H9 (cell line): ENCODE data around the gene BIRC6. TPM values are rescaled to one million over a fixed set of nuclear protein-coding genes. Genes with fewer than 3 reads are reported as not detected.

Experiments used
- DNase-seq: peaks from one replicate; pipeline ENCODE4 v3.0.0-alpha.2; 2017
- H2AFZ ChIP-seq: one replicate; pipeline ENCODE4 v1.6.1; 2013; ENCODE audit warnings: mild to moderate bottlenecking, low read length, control low read depth, moderate library complexity
- H2AK5ac ChIP-seq: 2 replicates; pipeline ENCODE4 v1.6.1; 2013; ENCODE audit warnings: low read length, control low read depth, mixed read lengths; ENCODE audit not compliant: insufficient read length
- H2BK120ac ChIP-seq: one replicate; pipeline ENCODE4 v1.6.1; 2013; ENCODE audit warnings: low read depth, mild to moderate bottlenecking, low read length, control low read depth, inconsistent platforms; ENCODE audit not compliant: poor library complexity, severe bottlenecking
- H2BK12ac ChIP-seq: 2 replicates; pipeline ENCODE4 v1.6.1; 2013; ENCODE audit warnings: low read length, control low read depth, mixed read lengths, low read depth; ENCODE audit not compliant: insufficient read length
- H2BK15ac ChIP-seq: 2 replicates; pipeline ENCODE4 v1.6.1; 2013; ENCODE audit warnings: low read depth, low read length, control low read depth
- H2BK20ac ChIP-seq: one replicate; pipeline ENCODE4 v1.6.1; 2013; ENCODE audit warnings: low read depth, mild to moderate bottlenecking, low read length, control low read depth, inconsistent platforms; ENCODE audit not compliant: poor library complexity, severe bottlenecking
- H2BK5ac ChIP-seq: 2 replicates; pipeline ENCODE4 v1.6.1; 2013; ENCODE audit warnings: low read length, control low read depth, mixed read lengths; ENCODE audit not compliant: insufficient read length
- H3K14ac ChIP-seq: 2 replicates; pipeline ENCODE4 v1.6.1; 2013; ENCODE audit warnings: low read length, control low read depth; ENCODE audit not compliant: insufficient read depth
- H3K18ac ChIP-seq: 2 replicates; pipeline ENCODE4 v1.6.1; 2013; ENCODE audit warnings: low read depth, mild to moderate bottlenecking, mixed read lengths, low read length, control low read depth; ENCODE audit not compliant: insufficient read length
- H3K23ac ChIP-seq: 2 replicates; pipeline ENCODE4 v1.6.1; 2013; ENCODE audit warnings: low read length, control low read depth, mixed read lengths, low read depth; ENCODE audit not compliant: insufficient read length
- H3K23me2 ChIP-seq: 2 replicates; pipeline ENCODE4 v1.6.1; 2013; ENCODE audit warnings: low read depth, mild to moderate bottlenecking, mixed read lengths, low read length, control low read depth; ENCODE audit not compliant: insufficient read length, poor library complexity, severe bottlenecking
- H3K27ac ChIP-seq: 2 replicates; pipeline ENCODE4 v1.5.1; 2013; ENCODE audit warnings: low read length, control low read depth, mixed read lengths, low read depth; ENCODE audit not compliant: insufficient read length
- H3K27me3 ChIP-seq: 2 replicates; pipeline ENCODE4 v1.6.1; 2013; ENCODE audit warnings: low read length, control low read depth, inconsistent platforms; ENCODE audit not compliant: insufficient read depth
- H3K4ac ChIP-seq: 2 replicates; pipeline ENCODE4 v1.6.1; 2013; ENCODE audit warnings: low read depth, mild to moderate bottlenecking, control low read depth, inconsistent platforms, low read length, moderate library complexity
- H3K4me1 ChIP-seq: 2 replicates; pipeline ENCODE4 v1.6.1; 2013; ENCODE audit warnings: low read length, control low read depth, inconsistent platforms; ENCODE audit not compliant: insufficient read depth
- H3K4me2 ChIP-seq: 2 replicates; pipeline ENCODE4 v1.6.1; 2013; ENCODE audit warnings: low read length, control low read depth, mixed read lengths; ENCODE audit not compliant: insufficient read length, insufficient read depth
- H3K56ac ChIP-seq: 2 replicates; pipeline ENCODE4 v1.6.1; 2013; ENCODE audit warnings: low read depth, mild to moderate bottlenecking, mixed read lengths, low read length, control low read depth; ENCODE audit not compliant: insufficient read length
- H3K79me1 ChIP-seq: 2 replicates; pipeline ENCODE4 v1.6.1; 2013; ENCODE audit warnings: low read depth, mild to moderate bottlenecking, moderate library complexity, low read length, control low read depth, inconsistent platforms; ENCODE audit not compliant: insufficient read depth, poor library complexity, severe bottlenecking
- H3K79me2 ChIP-seq: 2 replicates; pipeline ENCODE4 v1.6.1; 2013; ENCODE audit warnings: low read length, control low read depth, inconsistent platforms; ENCODE audit not compliant: insufficient read depth
- H3K9ac ChIP-seq: 2 replicates; pipeline ENCODE4 v1.6.1; 2013; ENCODE audit warnings: low read length, control low read depth, mixed read lengths; ENCODE audit not compliant: insufficient read length; ENCODE audit errors: extremely low read depth
- H3K9me3 ChIP-seq: one replicate; pipeline ENCODE4 v1.6.1; 2013; ENCODE audit warnings: low read depth, low read length, inconsistent platforms; ENCODE audit not compliant: control insufficient read depth
- H3T11ph ChIP-seq: one replicate; pipeline ENCODE4 v1.6.1; 2013; ENCODE audit warnings: mild to moderate bottlenecking, low read length, control low read depth, inconsistent platforms
- H4K20me1 ChIP-seq: one replicate; pipeline ENCODE4 v1.6.1; 2013; ENCODE audit not compliant: control insufficient read depth, insufficient read length, insufficient read depth
- H4K5ac ChIP-seq: 2 replicates; pipeline ENCODE4 v1.6.1; 2013; ENCODE audit warnings: low read depth, mild to moderate bottlenecking, mixed read lengths, low read length, control low read depth; ENCODE audit not compliant: insufficient read length
- H4K8ac ChIP-seq: replicated peaks from 2 replicates; pipeline ENCODE4 v1.6.1; 2013; ENCODE audit warnings: low read length, control low read depth, mixed read lengths, low read depth; ENCODE audit not compliant: insufficient read length
- H4K91ac ChIP-seq: 2 replicates; pipeline ENCODE4 v1.6.1; 2013; ENCODE audit warnings: low read depth, mild to moderate bottlenecking, moderate library complexity, mixed read lengths, low read length, control low read depth; ENCODE audit not compliant: insufficient read length
- H3K27ac Mint-ChIP-seq, 3 experiments: 2 replicates in 2 of 3; 3 replicates in 1 of 3; pipeline ENCODE4 v1.8.0; 2020 to 2021; ENCODE audit warnings: mixed read lengths in 3 of 3, mild to moderate bottlenecking in 1 of 3, moderate library complexity in 1 of 3
- H3K27me3 Mint-ChIP-seq: 2 replicates; pipeline ENCODE4 v1.8.0; 2021; ENCODE audit warnings: low read depth, mild to moderate bottlenecking, moderate library complexity, mixed read lengths
- H3K36me3 Mint-ChIP-seq, 3 experiments: 2 replicates in 2 of 3; 3 replicates in 1 of 3; pipeline ENCODE4 v1.8.0; 2020 to 2021; ENCODE audit warnings: low read depth in 3 of 3, mixed read lengths in 3 of 3; ENCODE audit not compliant: insufficient read depth in 1 of 3
- H3K4me1 Mint-ChIP-seq, 2 experiments: 2 replicates each; pipeline ENCODE4 v1.8.0; 2020; ENCODE audit warnings: mixed read lengths in 2 of 2
- H3K4me3 Mint-ChIP-seq, 2 experiments: 2 replicates in 1 of 2; 3 replicates in 1 of 2; pipeline ENCODE4 v1.8.0; 2020 to 2021; ENCODE audit warnings: mild to moderate bottlenecking in 2 of 2, mixed read lengths in 2 of 2, moderate library complexity in 1 of 2
- H3K9me3 Mint-ChIP-seq, 2 experiments: 2 replicates in 1 of 2; 3 replicates in 1 of 2; pipeline ENCODE4 v1.8.0; 2020; ENCODE audit warnings: mild to moderate bottlenecking in 2 of 2, mixed read lengths in 2 of 2, moderate library complexity in 1 of 2
- WGBS: extraction: QIAGEN DNeasy Blood & Tissue Kit; methylation state at CpG from one replicate; pipeline ENCODE4 v1.1.7; 2013; ENCODE audit warnings: missing lambda C conversion rate, low lambda C conversion rate, mixed read lengths; ENCODE audit not compliant: insufficient read length; ENCODE audit errors: extremely low coverage; 5-methylcytosine and 5-hydroxymethylcytosine counted together
- total RNA-seq: library from RNA; stranded (reverse); gene quantifications from 2 replicates; pipeline ENCODE4 v1.2.1, GENCODE V29; 2021
- TF ChIP-seq, protein P1 (sequence below): fragments of 200-600 bp; sonication (generic); conservative IDR thresholded peaks from 3 replicates; pipeline ENCODE4 v1.8.0; 2021; ENCODE audit warnings: antibody characterized with exemption, mild to moderate bottlenecking

The BIRC6 gene
- total RNA-seq, 1 experiment from 2014 or later = 78.8 TPM

DNA sequence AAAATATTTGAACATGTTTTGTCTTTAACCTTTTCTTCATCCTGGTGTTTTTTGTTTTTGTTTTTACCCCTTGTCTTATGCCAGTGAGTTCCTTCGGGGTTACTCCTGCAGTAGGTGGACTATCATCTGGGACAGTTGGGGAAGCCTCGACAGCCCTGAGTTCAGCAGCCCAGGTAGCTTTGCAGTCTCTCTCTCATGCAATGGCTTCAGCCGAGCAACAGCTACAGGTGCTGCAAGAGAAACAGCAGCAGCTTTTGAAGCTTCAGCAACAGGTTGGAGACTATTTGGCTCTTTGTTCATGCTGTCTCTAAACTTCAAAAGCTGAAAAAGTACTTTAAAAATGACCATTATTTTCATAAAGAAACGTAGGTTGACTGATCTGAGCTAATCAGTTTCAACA is 106.3 kb downstream of the BIRC6 start:
- no peak overlapping the region for H2BK12ac ChIP-seq
- no peak overlapping the region for H3K14ac ChIP-seq
- H3K79me1 ChIP-seq = no peaks in the 10 kb centered on the region
- DNase-seq = no peak
- H3K27ac ChIP-seq = no peak overlapping the region
- H2AK5ac ChIP-seq = no peak overlapping the region
- H4K91ac ChIP-seq = no peak overlapping the region
- H3K4me3 Mint-ChIP-seq = no peak overlapping the region
- H2BK5ac ChIP-seq = no peak overlapping the region
- no peaks in the 10 kb centered on the region for H3K4me1 Mint-ChIP-seq
- no peak overlapping the region for H3K18ac ChIP-seq
- no peak overlapping the region for H3K9ac ChIP-seq
- TF ChIP-seq, protein P1, sequence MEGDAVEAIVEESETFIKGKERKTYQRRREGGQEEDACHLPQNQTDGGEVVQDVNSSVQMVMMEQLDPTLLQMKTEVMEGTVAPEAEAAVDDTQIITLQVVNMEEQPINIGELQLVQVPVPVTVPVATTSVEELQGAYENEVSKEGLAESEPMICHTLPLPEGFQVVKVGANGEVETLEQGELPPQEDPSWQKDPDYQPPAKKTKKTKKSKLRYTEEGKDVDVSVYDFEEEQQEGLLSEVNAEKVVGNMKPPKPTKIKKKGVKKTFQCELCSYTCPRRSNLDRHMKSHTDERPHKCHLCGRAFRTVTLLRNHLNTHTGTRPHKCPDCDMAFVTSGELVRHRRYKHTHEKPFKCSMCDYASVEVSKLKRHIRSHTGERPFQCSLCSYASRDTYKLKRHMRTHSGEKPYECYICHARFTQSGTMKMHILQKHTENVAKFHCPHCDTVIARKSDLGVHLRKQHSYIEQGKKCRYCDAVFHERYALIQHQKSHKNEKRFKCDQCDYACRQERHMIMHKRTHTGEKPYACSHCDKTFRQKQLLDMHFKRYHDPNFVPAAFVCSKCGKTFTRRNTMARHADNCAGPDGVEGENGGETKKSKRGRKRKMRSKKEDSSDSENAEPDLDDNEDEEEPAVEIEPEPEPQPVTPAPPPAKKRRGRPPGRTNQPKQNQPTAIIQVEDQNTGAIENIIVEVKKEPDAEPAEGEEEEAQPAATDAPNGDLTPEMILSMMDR = no peak
- H4K5ac ChIP-seq = no peak overlapping the region
- H2BK20ac ChIP-seq = no peak overlapping the region
- no CpG with 5 or more reads among the region's 4 CpGs for WGBS
- no peak overlapping the region for H3T11ph ChIP-seq
- no peaks in the 10 kb centered on the region for H3K4me1 ChIP-seq
- no peak overlapping the region; a peak in 1 of 7 replicates for H3K27ac Mint-ChIP-seq
- H3K4ac ChIP-seq = no peak overlapping the region
- H3K79me2 ChIP-seq = no peaks in the 10 kb centered on the region
- no peak overlapping the region for H2BK120ac ChIP-seq
- no peak overlapping the region for H4K8ac ChIP-seq
- H3K23ac ChIP-seq = no peak overlapping the region
- H3K36me3 Mint-ChIP-seq = peaks cover 20 to 43% (median 41%) of the 10 kb centered on the region in 3 experiments
- H3K27me3 ChIP-seq = no peaks in the 10 kb centered on the region
- H3K23me2 ChIP-seq = no peaks in the 10 kb centered on the region
- H3K4me2 ChIP-seq = no peak overlapping the region
- H2AFZ ChIP-seq = no peak overlapping the region
- no peak overlapping the region for H2BK15ac ChIP-seq
- H3K9me3 Mint-ChIP-seq = no peaks in the 10 kb centered on the region
- no peaks in the 10 kb centered on the region for H4K20me1 ChIP-seq
- H3K56ac ChIP-seq = no peak overlapping the region
- no peaks in the 10 kb centered on the region for H3K9me3 ChIP-seq
- no peaks in the 10 kb centered on the region for H3K27me3 Mint-ChIP-seq
